Measurements from ENCODE around the gene ATAD1. TPM values are rescaled to one million over a fixed set of nuclear protein-coding genes. Genes with fewer than 3 reads are reported as not detected.
"Not testable (repeated sequence)": the region's sequence is repeated elsewhere in the genome, so short reads cannot be mapped to it uniquely, and the experiment has no call there.

Gene ATAD1, protein sequence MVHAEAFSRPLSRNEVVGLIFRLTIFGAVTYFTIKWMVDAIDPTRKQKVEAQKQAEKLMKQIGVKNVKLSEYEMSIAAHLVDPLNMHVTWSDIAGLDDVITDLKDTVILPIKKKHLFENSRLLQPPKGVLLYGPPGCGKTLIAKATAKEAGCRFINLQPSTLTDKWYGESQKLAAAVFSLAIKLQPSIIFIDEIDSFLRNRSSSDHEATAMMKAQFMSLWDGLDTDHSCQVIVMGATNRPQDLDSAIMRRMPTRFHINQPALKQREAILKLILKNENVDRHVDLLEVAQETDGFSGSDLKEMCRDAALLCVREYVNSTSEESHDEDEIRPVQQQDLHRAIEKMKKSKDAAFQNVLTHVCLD
- polyA plus RNA-seq (ENCODE audit: insufficient read length in 12 of 12): 10 to 100 TPM in 11 of 12 donors, not detected in 1; 21.9 to 35.9 (median 31.3) TPM
- long read RNA-seq, donor 1, full-length matches to known transcripts: 1 of 7 reads
- long read RNA-seq, donor 1, partial matches to known transcripts: 0 of 7 reads
- long read RNA-seq, donor 1, other reads (novel, unspliced or antisense): 6 of 7 reads
- long read RNA-seq, donor 2, full-length matches to known transcripts: 3 of 25 reads
- long read RNA-seq, donor 2, partial matches to known transcripts: 10 of 25 reads
- long read RNA-seq, donor 2, other reads (novel, unspliced or antisense): 12 of 25 reads
- long read RNA-seq, donor 3, full-length matches to known transcripts: 3 of 3 reads
- long read RNA-seq, donor 3, partial matches to known transcripts: 0 of 3 reads
- long read RNA-seq, donor 3, other reads (novel, unspliced or antisense): 0 of 3 reads
- long read RNA-seq, donor 4, partial matches to known transcripts: 0 of 6 reads
- long read RNA-seq, donor 4, other reads (novel, unspliced or antisense): 6 of 6 reads
- long read RNA-seq, donor 5: 0 reads
- long read RNA-seq, donor 6, full-length matches to known transcripts: 3 of 10 reads
- long read RNA-seq, donor 6, partial matches to known transcripts: 0 of 10 reads
- long read RNA-seq, donor 6, other reads (novel, unspliced or antisense): 7 of 10 reads
- long read RNA-seq, donor 7: 0 reads
- long read RNA-seq, donor 8, full-length matches to known transcripts: 5 of 5 reads
- long read RNA-seq, donor 8, partial matches to known transcripts: 0 of 5 reads
- long read RNA-seq, donor 8, other reads (novel, unspliced or antisense): 0 of 5 reads
- long read RNA-seq, donor 9, full-length matches to known transcripts: 2 of 2 reads
- long read RNA-seq, donor 9, partial matches to known transcripts: 0 of 2 reads
- long read RNA-seq, donor 9, other reads (novel, unspliced or antisense): 0 of 2 reads
- long read RNA-seq, donor 10, full-length matches to known transcripts: 2 of 14 reads
- long read RNA-seq, donor 10, partial matches to known transcripts: 0 of 14 reads
- long read RNA-seq, donor 10, other reads (novel, unspliced or antisense): 12 of 14 reads
- long read RNA-seq, donor 11, full-length matches to known transcripts: 1 of 9 reads
- long read RNA-seq, donor 11, partial matches to known transcripts: 0 of 9 reads
- long read RNA-seq, donor 11, other reads (novel, unspliced or antisense): 8 of 9 reads

GRCh38 chr10:87817609-87818504, at the start of gene ATAD1:
ATAD1 (minus strand) TSS chr10:87818226; CDS start chr10:87814599, 3,627 bp downstream.
- DNase-seq: peak; percentile 84

GRCh38 chr10:87867453-87867852, 49.4 kb upstream of the ATAD1 start:
- DNase-seq: no peak

GRCh38 chr10:87866412-87866974, 48.5 kb upstream of the ATAD1 start:
- DNase-seq: no peak

GRCh38 chr10:87865241-87865881, 47.3 kb upstream of the ATAD1 start:
- no peak for DNase-seq

DNA sequence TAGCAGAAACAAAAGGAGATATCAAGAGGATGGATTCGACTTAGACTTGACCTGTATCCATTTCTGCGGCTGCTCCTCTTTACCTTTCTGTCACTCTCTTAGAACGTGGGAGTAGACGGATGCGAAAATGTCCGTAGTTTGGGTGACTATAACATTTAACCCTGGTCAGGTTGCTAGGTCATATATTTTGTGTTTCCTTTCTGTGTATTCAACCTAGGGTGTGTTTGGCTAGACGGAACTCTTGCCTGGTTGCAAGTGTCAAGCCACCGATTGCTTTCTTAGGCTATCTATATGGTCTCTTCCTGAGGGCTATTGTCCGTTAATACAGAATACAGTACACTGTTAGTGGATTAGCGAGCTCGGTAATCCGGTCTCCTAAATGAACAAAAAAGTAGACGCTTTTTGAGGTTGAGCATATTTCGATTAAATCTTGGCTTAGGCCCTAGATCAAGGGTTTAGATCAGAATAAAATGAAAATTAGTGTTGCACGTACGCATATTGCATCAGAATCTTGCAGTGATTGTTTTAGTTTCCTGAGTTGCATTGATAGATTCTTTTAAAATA, 46.6 kb upstream of the ATAD1 start:
- peak; percentile 31 for DNase-seq

- peak; percentile 25 for DNase-seq
These were observed 46.0 kb upstream of the ATAD1 start for GRCh38 chr10:87863951-87864495.

GRCh38 chr10:87863053-87863943, 45.3 kb upstream of the ATAD1 start, which contains the start of the genes KLLN and PTEN:
KLLN (minus strand) TSS chr10:87863533; CDS start chr10:87862487, 1,046 bp downstream.
PTEN (plus strand) TSS chr10:87863625; CDS start chr10:87864470, 845 bp downstream.
- DNase-seq: peak; percentile 91

GRCh38 chr10:87862679-87863052, 44.6 kb upstream of the ATAD1 start:
- DNase-seq: no peak

DNA sequence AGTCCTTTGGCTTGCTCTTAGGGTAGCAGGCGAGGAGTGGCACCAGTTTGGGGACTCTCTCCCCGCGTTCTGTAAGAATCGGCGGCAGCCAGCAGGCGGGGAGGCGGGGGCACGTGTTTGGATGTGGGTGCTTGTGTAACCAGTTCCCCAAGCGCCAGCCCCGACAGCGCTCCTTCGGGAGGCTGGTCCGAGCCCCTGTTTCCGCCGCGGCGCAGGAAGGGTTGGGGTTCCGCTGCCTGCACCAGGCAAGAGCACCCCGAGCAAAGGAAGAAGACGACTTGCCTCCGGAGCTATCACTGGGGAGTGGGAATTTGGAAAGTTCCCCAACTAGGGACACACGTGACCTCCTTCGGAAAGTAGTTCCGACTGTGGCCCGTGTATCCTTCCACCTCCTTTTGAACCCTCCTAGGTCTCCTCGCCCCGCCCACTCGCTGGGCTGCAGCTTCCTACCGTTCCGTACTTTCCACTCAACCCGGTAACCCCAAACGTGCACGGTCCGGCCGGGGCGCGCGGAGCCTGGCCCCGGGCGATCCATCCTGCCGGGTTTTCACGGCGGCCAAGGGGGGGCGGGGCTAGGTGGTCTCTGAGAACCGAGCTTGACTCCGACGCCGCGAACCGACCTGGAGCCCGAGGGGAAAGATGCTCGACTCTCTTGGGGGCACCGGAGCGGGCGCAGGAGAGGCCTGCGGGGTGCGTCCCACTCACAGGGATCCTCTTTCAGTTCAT, 44.1 kb upstream of the ATAD1 start:
- DNase-seq: peak; percentile 97

- no peak for DNase-seq
These were observed 43.5 kb upstream of the ATAD1 start for GRCh38 chr10:87861566-87861952.

DNA sequence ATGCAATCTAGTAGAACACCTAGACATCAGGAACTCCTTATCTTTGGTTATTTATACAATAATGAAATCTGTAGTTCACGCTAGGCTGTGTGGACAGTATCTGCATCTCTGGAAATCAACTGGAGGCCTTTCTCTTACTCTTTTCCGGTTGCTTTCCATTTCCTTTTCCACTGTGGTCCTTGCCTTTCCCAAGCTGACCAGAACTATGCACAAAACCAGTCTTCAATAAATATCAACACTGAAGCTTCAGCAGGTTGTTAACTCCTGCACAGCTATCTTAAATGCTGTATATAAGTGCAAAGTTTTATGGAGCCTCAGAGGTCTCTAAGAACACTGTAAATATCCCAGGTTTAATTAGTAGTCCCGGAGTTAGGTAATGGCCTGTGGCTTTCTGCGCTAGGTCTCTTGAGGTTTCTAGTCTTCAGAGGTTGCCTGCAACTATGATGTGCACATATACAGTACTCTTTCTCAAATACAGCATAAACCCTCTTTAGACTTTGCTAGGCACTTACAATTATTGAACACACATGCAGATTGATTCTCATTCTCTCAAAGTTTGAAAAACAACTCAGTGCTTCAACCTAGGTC, 42.9 kb upstream of the ATAD1 start:
- DNase-seq: no peak

DNA sequence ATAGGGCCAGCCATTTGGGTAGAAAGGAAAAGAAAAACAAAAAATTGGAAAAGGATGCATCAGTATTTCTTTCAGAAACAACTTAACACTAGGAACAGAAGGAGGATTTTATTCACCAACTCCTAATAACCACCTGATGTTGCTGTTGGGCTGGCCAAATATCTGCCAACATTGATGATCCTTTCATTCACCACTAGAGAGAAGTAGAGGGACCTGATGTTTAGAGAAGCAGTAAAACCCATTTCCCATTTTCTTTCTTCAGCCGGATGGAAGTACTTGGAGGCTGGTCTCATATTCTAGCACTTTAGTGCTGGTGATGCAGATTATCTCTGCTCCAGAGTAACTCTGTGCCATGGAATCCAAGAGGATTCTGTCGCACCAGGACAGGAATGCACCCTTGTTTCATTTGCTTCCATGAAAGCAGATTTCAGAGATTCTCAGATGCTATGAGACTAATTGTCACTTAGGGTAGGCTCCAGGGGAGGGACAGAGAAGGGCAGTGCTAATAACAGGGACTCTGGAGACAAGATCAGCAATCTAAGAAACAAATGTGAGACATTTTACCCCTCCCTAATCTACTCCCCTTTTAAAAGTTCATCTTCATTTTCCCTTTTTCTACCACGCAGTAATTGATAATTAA, 42.2 kb upstream of the ATAD1 start:
- DNase-seq: peak; percentile 31

DNA sequence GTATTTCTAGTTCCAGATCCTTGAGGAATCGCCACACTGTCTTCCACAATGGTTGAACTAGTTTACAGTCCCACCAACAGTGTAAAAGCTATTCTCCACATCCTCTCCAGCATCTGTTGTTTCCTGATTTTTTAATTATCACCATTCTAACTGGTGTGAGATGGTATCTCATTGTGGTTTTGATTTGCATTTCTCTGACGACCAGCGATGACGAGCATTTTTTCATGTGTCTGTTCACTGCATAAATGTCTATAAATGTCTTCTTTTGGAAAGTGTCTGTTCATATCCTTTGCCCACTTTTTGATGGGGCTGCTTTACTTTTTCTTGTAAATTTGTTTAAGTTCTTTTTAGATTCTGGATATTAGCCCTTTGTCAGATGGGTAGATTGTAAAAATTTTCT, 37.6 kb upstream of the ATAD1 start:
- not testable (repeated sequence) for DNase-seq

DNA sequence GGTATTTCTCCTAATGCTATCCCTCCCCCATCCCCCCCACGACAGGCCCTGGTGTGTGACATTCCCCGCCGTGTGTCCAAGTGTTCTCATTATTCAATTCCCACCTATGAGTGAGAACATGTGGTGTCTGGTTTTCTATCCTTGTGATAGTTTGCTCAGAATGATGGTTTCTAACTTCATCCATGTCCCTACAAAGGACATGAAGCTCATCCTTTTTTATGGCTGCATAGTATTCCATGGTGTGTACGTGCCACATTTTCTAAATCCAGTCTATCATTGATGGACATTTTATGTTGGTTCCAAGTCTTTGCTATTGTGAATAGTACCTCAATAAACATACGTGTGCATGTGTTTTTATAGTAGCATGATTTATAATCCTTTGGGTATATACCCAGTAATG, 37.2 kb upstream of the ATAD1 start:
- not testable (repeated sequence) for DNase-seq

GRCh38 chr10:87852089-87852488, 34.1 kb upstream of the ATAD1 start:
- DNase-seq: no peak
